GM21717 (cell line): Measurements from ENCODE around the gene DUSP8.
"Not testable (repeated sequence)": the region's sequence is repeated elsewhere in the genome, so short reads cannot be mapped to it uniquely, and the experiment has no call there.

Experiments used
- ATAC-seq: cut with Tn5 transposase; IDR thresholded peaks from one replicate; pipeline ENCODE4 v1.9.1; 2021; ENCODE audit warnings: mild to moderate bottlenecking, moderate library complexity; ENCODE audit not compliant: unreplicated experiment

Gene DUSP8

GRCh38 chr11:1518301-1518700, 53.8 kb downstream of the DUSP8 start:
- ATAC-seq, result no peak

GRCh38 chr11:1517117-1518005, 54.7 kb downstream of the DUSP8 start:
- no peak for ATAC-seq

GRCh38 chr11:1516273-1517067, 55.6 kb downstream of the DUSP8 start:
- ATAC-seq, result no peak

DNA sequence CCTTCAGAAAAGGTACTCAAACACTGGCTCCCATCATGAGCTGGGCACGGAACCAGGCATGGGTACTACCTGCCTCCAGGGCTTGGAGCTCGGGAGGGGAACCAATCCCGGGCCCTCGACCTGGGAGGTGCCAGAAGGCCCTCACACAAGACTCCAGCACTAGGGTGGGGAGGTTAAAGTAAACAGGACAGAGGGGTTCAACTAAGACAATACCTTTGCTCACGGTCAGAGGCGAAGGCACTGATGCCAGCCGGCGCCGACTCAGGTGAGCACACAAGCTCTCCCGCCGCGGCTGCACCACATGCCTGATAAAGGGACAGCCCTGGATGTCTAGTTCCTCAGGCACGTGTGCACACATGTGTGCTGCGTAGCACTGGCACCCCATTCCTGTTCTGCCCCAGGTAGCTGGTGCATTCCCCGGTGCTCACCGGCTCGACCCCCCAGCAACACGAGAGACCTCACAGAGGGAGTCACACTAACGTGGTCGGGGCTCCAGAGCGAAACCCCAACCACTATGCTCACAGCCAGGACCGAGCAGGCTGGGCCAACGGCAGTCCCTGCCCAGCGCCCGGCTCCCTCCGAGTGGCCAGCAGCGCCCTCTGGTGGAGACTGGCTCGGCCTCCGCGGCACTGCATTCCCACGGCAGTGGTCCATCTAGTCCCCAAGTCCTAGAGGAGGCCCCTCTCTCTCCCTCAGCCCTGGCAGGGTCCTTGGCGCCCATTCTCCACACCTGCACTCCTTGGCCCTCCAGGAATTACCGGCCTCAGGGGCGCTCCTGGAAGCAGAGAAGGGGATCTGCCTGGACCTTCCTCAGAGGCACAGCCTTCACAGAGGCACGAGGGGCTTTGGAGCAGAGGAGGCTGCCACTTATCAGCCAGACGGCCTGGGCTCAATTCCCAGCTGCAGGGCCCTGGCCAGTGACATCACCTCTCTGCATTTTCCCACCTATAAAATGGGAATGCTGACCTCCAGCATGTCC, 56.7 kb downstream of the DUSP8 start:
- ATAC-seq, result no peak

DNA sequence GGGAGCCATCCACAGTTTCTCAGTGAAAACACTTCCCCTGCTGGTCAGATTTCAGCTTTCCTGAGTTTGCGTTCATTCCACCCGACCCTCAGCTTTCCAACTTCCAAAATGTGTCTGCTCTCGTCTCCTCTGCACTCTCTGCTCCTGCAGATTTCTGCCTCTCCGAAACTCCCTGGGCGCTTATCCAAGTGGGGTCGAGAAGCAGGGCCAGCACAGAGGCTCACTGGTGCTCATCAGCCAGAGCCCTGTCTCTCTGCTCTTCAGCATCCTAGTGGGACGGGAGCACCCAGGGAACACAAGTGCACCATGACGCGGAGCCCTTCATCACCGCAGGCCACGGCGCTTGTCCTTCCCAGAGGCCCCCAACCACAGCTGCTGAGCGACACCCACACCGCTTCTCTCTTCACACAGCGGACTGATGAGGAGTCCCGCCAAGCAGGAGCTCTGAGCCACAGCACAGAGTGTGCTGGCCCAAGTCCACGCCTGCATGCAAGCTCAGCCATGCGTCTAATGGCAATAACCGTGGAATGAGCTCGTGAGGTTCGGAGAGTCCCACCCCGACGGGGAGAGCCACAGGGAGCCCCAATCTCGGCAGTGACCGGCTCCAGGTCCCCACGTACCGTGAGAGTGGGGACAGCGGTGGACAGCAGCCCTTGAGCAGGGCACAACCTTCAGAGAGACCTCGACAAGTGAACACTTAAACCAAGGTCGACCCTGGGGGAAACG, 57.6 kb downstream of the DUSP8 start:
- no peak for ATAC-seq

DNA sequence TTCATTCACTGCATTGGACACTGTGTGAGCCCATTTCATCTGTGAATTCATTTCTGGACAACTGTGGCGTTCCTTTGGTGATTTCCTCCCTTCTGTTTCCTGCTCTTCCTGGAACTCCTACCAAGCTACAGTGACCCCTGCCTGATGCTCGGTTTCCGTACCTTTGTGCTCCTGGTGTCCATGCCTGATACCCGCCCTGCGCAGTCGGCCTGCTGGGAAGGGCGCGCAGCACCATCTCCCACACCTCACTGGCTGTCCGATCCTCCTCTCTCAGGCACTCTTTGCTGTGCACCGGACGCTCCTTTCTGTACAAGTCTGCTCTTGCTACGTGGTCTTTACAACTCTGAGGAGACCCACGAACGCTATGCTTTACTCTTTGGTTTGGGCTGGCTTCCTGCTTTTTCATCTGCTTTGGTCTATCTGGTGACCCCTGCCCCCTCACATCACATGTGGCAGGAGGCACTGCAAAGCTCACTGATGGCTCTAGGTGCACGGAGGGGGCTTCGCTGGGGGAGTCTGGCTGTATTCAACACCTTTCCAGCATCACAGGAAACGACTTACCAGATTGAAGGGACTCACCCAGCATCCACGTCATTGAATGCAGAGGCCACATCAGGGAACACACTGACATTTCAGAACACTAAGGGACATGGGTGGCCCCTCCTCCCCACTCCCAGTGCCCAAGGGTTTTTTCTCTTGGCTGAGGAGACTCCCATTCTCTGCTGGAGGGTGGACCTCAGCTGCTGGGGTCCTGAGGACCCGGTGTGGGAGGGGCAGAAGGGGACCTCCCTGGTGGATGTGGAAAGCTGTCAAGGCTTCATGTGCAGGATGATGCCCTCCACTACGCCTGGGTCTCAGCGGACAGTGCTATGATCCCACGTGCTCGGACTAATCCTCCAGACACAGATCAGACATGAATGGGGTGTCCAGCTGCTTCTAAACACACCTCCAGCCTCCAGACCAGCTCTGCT, 58.5 kb downstream of the DUSP8 start:
- ATAC-seq, result no peak

- ATAC-seq, result not testable (repeated sequence)
Observed at GRCh38 chr11:1512531-1513258, 59.4 kb downstream of the DUSP8 start.

DNA sequence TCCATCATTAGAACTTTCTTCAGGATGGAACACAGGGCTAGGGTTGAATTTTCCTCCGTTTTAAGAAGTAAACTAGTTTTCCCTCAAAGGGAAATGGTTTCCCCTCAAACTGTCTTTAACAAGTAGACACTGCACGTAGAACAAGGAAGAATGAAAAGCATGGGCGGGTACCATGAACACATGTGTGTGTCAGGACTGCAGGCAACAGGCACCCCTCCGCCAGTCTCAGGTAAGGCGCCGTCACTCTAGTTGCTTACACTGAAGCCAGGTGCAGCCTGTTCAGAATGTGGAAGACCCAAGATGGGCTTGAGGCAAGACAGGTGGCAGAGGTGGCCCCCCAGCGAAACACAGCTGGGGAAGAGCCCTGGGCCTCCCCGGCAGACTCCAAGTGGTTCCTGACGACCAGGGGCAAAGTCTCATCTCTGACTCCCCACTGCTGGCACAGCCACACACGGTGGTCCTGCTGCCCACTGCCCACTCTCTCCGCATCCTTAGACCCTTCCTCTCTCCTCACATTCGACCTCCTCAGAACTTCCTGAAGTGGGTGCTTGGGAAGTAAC, 60.1 kb downstream of the DUSP8 start:
- ATAC-seq, result no peak

DNA sequence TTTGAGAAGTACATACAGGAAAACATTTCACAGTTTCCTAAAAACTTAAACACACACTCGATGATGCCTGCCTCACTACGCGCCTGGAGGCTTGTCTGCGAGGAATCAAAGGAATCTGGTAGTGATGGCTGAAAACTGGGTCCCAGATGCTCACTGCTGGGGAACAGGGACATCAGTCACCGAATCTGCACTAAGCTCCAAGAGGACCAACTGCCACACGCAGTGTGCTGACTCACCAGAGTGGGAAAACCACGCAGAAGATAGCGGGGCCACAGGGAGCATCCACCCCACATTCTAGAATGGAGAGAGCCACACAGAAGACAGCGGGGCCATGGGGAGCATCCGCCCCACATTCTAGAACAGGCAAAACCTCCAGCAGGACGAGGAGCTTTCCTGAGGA, 61.1 kb downstream of the DUSP8 start:
- no peak for ATAC-seq

DNA sequence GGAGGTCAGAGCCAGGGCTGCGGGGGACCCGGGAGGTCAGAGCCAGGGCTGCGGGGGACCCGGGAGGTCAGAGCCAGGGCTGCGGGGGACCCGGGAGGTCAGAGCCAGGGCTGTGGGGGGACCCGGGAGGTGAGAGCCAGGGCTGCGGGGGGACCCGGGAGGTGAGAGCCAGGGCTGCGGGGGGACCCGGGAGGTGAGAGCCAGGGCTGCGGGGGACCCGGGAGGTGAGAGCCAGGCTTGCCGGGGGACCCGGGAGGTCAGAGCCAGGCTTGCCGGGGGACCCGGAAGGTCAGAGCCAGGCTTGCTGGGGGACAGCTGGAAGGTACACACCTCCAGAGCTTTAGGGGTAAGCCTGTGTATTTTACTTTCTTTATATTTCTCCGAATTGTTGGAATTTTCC, 61.7 kb downstream of the DUSP8 start:
- not testable (repeated sequence) for ATAC-seq

DNA sequence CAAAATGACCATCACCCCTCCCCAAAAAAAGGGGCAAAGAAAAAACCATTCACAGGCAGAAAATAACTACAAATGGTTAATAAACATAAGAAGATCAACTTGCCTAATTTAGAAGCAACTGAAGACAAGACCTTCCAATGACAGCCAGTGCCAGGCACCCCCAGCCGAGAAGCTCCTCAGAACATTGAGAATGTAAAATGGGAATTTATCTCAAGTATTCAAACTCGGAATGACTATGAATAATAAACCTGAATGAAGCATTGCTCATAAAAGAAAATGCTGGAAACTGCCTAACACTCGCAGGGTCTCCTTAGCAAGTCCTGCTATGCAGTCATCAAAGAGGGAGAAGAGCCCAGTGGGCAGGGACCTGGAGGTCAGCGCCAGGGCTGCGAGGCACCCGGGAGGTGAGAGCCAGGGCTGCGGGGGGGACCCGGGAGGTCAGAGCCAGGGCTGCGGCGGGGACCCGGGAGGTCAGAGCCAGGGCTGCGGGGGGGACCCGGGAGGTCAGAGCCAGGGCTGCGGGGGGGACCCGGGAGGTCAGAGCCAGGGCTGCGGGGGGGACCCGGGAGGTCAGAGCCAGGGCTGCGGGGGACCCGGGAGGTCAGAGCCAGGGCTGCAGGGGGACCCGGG, 62.3 kb downstream of the DUSP8 start:
- no peak for ATAC-seq

DNA sequence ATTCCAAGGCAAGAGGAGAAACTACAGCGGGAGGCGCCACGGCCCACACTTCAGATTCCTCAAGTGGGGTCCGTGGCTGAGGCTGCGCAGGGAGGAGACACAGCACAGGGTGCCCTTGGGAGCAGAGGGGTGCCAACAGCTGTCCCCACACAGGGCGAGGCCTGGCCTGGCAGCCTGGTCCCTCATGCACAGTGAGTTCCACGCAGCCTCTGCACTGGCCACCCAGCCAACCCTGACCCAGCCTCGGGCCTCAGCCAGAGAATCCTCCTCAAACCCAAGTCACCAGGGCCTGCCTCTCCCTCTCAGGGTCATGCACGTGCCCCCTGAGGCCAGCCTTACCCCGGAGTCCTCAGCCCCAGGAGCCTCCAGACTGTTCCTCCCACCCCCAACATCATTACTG, 63.1 kb downstream of the DUSP8 start:
- ATAC-seq, result no peak

GRCh38 chr11:1508491-1508891, 63.6 kb downstream of the DUSP8 start:
- ATAC-seq, result no peak

DNA sequence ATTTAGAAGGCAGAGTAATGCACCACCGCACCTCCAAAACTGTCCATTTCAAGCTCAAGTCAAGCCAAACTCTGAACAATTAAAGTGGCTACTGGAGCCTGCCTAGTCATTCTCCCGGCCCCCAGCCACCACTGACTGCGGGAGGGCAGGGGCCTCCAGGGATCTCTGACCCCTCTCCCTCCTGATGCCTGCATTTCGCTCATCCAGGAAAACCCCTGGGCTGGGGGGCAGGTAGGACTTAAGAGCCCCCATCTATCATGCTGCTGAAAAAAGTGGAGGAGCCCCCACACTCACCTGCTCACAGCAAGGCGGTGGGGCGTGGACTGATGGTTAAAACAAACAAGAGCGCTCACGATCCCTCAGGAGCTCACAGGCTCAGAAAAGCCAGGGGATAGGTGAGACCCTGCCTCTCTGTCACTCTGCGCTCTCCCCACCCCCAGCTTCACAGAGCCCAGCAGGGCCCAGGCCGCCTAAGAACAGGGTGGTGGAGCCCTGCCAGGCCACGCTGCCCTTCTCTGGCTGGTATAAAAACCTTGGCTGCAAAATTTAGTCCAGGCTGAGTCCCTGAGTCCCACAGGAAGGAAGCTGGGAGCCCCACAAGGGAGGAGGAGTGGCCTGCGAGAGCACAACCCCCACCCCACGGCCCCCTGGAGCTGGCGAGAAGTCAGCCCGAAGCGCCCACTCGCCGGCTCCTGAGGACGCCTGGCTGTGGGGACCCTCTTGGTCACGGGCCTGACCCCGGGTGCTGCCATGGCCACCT, 64.5 kb downstream of the DUSP8 start:
- ATAC-seq, result no peak

DNA sequence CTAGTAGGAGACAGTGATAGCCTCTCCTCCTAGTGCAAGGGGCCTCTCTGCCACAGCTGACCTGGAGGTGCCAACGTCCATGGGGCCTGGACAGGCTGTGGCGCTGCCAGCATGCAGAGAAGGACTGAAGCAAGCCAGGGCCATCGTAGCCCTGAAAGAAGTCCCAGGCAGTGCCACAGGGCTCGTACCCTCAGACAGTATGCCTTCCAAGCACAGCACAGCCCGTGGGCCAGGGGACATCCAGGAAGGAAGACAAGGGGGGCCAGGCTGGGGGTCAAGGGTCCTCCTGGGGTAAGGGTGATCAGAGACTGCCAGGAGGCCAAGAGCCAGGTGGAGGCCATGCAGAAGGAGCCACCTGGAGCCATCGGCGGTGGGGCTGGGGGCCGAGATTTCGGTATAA, 65.1 kb downstream of the DUSP8 start:
- ATAC-seq, result no peak

DNA sequence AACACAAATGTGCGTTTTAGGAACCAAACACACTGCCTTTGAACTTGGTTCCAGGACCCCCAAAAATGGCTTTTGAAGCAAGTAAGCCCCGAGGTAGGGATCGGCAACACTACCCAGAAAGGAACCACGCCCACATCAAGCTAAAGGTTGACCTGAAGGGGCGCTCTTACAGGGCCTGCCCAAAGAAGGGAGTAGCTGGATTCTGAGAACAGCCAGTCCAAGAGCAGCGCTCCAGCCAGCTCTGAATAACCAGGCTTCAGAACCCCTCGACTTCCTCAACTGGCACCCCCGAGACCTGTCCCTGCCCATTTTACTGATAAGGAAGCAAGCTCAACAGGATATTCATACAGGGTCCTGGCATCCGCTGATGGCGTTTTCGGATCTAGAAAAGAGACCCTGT, 66.6 kb downstream of the DUSP8 start:
- no peak for ATAC-seq
